Measurements from ENCODE around the gene TANGO2.

DNA sequence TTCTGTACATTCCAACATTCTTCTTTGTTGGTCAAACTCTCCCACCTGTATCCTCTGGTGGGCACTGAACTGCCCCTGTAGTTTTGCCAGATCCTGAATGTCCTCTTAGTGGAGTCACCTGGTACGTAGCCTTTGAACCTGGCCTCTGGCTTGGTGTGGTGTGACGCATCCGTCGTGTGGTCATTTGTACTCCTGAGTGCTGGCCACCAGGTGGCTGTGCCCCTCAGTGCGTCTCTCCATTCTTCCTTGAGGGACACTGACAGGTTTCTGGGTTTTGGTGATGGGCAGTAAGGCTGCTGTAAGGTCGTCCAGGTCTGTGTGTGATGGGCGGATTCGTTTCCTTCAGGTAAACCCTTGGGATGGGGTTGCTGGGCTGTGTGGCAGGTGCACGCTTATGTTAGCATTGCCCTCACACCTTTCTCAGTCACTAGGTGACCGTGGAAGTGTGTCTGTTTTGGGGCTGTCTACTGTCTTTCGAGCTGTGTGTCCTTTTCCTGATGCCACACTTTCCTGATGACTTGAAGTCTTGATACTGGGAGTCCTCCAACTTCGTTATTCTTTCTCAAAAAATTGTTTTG, 81.4 kb downstream of the TANGO2 start:
- TF ChIP-seq POLR2A (IDR thresholded peaks at IDR 0.05; ENCODE audit: low read depth, low read length) = no peak
- no peak for TF ChIP-seq RAD21 (IDR thresholded peaks at IDR 0.05; ENCODE audit: insufficient read depth, low read depth, low read length)
- TF ChIP-seq HDAC2 (IDR thresholded peaks at IDR 0.05) = no peak
- TF ChIP-seq, protein P1, sequence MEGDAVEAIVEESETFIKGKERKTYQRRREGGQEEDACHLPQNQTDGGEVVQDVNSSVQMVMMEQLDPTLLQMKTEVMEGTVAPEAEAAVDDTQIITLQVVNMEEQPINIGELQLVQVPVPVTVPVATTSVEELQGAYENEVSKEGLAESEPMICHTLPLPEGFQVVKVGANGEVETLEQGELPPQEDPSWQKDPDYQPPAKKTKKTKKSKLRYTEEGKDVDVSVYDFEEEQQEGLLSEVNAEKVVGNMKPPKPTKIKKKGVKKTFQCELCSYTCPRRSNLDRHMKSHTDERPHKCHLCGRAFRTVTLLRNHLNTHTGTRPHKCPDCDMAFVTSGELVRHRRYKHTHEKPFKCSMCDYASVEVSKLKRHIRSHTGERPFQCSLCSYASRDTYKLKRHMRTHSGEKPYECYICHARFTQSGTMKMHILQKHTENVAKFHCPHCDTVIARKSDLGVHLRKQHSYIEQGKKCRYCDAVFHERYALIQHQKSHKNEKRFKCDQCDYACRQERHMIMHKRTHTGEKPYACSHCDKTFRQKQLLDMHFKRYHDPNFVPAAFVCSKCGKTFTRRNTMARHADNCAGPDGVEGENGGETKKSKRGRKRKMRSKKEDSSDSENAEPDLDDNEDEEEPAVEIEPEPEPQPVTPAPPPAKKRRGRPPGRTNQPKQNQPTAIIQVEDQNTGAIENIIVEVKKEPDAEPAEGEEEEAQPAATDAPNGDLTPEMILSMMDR (IDR thresholded peaks at IDR 0.05 in 2 of 3, conservative IDR thresholded peaks at IDR 0.05 in 1 of 3; ENCODE audit: control insufficient read depth in 2 of 3, extremely low read depth in 1 of 3, insufficient read depth in 1 of 3, low read depth in 3 of 3, low read length in 3 of 3) = no peak
- TF ChIP-seq POLR2AphosphoS5 (IDR thresholded peaks at IDR 0.05; ENCODE audit: low read length) = no peak
- TF ChIP-seq CEBPB (IDR thresholded peaks at IDR 0.05; ENCODE audit: borderline replicate concordance in 1 of 2, low read depth in 2 of 2, low read length in 2 of 2) = no peak
- TF ChIP-seq, protein P2, sequence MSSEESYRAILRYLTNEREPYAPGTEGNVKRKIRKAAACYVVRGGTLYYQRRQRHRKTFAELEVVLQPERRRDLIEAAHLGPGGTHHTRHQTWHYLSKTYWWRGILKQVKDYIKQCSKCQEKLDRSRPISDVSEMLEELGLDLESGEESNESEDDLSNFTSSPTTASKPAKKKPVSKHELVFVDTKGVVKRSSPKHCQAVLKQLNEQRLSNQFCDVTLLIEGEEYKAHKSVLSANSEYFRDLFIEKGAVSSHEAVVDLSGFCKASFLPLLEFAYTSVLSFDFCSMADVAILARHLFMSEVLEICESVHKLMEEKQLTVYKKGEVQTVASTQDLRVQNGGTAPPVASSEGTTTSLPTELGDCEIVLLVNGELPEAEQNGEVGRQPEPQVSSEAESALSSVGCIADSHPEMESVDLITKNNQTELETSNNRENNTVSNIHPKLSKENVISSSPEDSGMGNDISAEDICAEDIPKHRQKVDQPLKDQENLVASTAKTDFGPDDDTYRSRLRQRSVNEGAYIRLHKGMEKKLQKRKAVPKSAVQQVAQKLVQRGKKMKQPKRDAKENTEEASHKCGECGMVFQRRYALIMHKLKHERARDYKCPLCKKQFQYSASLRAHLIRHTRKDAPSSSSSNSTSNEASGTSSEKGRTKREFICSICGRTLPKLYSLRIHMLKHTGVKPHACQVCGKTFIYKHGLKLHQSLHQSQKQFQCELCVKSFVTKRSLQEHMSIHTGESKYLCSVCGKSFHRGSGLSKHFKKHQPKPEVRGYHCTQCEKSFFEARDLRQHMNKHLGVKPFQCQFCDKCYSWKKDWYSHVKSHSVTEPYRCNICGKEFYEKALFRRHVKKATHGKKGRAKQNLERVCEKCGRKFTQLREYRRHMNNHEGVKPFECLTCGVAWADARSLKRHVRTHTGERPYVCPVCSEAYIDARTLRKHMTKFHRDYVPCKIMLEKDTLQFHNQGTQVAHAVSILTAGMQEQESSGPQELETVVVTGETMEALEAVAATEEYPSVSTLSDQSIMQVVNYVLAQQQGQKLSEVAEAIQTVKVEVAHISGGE (CRISPR knock-in tag; IDR thresholded peaks at IDR 0.05) = no peak
- TF ChIP-seq SIN3A (IDR thresholded peaks at IDR 0.05; ENCODE audit: low read depth, low read length) = no peak
